Parathyroid adenoma (tissue), 2 donors: ENCODE results near the gene MAPKAPK5.

Experiments used
- H2AFZ ChIP-seq: fragments of 300-600 bp; sonication (generic); one replicate; pipeline ENCODE4 v1.7.0; 2017; ENCODE audit warnings: antibody characterized with exemption, mild to moderate bottlenecking
- H3K27ac ChIP-seq: fragments of 300-600 bp; sonication (generic); one replicate; pipeline ENCODE4 v1.7.0; 2017
- H3K27me3 ChIP-seq: fragments of 300-600 bp; sonication (generic); one replicate; pipeline ENCODE4 v1.7.0; 2017; ENCODE audit warnings: low read length; ENCODE audit not compliant: control insufficient read depth, insufficient read depth
- H3K36me3 ChIP-seq: fragments of 300-600 bp; sonication (generic); one replicate; pipeline ENCODE4 v1.7.0; 2017; ENCODE audit warnings: low read length; ENCODE audit not compliant: control insufficient read depth, insufficient read depth
- H3K4me1 ChIP-seq: fragments of 300-600 bp; sonication (generic); one replicate; pipeline ENCODE4 v1.7.0; 2017; ENCODE audit warnings: control low read depth
- H3K4me2 ChIP-seq: fragments of 300-600 bp; sonication (generic); one replicate; pipeline ENCODE4 v1.7.0; 2017; ENCODE audit warnings: low read length
- H3K4me3 ChIP-seq: fragments of 300-600 bp; sonication (generic); one replicate; pipeline ENCODE4 v1.7.0; 2017; ENCODE audit warnings: low read depth, low read length
- H3K79me2 ChIP-seq: fragments of 300-600 bp; sonication (generic); one replicate; pipeline ENCODE4 v1.7.0; 2017; ENCODE audit warnings: control low read depth
- H3K9ac ChIP-seq: fragments of 300-600 bp; sonication (generic); one replicate; pipeline ENCODE4 v1.7.0; 2017; ENCODE audit warnings: mild to moderate bottlenecking
- H3K9me3 ChIP-seq: fragments of 300-600 bp; sonication (generic); one replicate; pipeline ENCODE4 v1.7.0; 2017; ENCODE audit warnings: low read length; ENCODE audit not compliant: control insufficient read depth
- CTCF ChIP-seq: fragments of 300-600 bp; sonication (generic); IDR thresholded peaks from one replicate; pipeline ENCODE4 v1.7.0; 2017; ENCODE audit warnings: antibody characterized with exemption, mild to moderate bottlenecking
- donor health status: primary hyperparathyroidism.

MAPKAPK5 gene

GRCh38 chr12:111893287-111893686 is 51.3 kb downstream of the MAPKAPK5 start:
- Histone ChIP-seq H3K79me2 (no peaks in the 10 kb centered on the region), H3K36me3 (no peaks in the 10 kb centered on the region), H3K9me3 (no peaks in the 10 kb centered on the region), H3K9ac (no peak overlapping the region), H3K4me2 (no peak overlapping the region), H3K27ac (no peak overlapping the region), H2AFZ (no peak overlapping the region), H3K27me3 (no peaks in the 10 kb centered on the region), H3K4me1 (no peaks in the 10 kb centered on the region), H3K4me3 (no peak overlapping the region)
- no peak for TF ChIP-seq CTCF

- no peak overlapping the region for H2AFZ ChIP-seq
- H3K79me2 ChIP-seq = no peaks in the 10 kb centered on the region
- no peak overlapping the region for H3K4me2 ChIP-seq
- no peaks in the 10 kb centered on the region for H3K36me3 ChIP-seq
- no peaks in the 10 kb centered on the region for H3K27me3 ChIP-seq
- no peaks in the 10 kb centered on the region for H3K9me3 ChIP-seq
- no peak overlapping the region for H3K4me3 ChIP-seq
- H3K4me1 ChIP-seq = no peaks in the 10 kb centered on the region
- H3K27ac ChIP-seq = no peak overlapping the region
- H3K9ac ChIP-seq = no peak overlapping the region
- TF ChIP-seq CTCF = no peak
Measured at GRCh38 chr12:111894556-111894955, 52.5 kb downstream of the MAPKAPK5 start.

- Histone ChIP-seq H3K4me3 (no peak overlapping the region), H2AFZ (no peak overlapping the region), H3K4me2 (no peak overlapping the region), H3K4me1 (no peaks in the 10 kb centered on the region), H3K27ac (no peak overlapping the region), H3K9ac (no peak overlapping the region), H3K36me3 (no peaks in the 10 kb centered on the region), H3K79me2 (no peaks in the 10 kb centered on the region), H3K9me3 (no peaks in the 10 kb centered on the region), H3K27me3 (no peaks in the 10 kb centered on the region)
- TF ChIP-seq CTCF = no peak
Measured at GRCh38 chr12:111901182-111901581, 59.2 kb downstream of the MAPKAPK5 start.

GRCh38 chr12:111904446-111904975 is 62.5 kb downstream of the MAPKAPK5 start:
- no peaks in the 10 kb centered on the region for H3K9me3 ChIP-seq
- TF ChIP-seq CTCF = no peak
- H3K4me1 ChIP-seq = no peaks in the 10 kb centered on the region
- no peaks in the 10 kb centered on the region for H3K27me3 ChIP-seq
- H3K4me3 ChIP-seq = no peak overlapping the region
- H3K27ac ChIP-seq = no peak overlapping the region
- no peaks in the 10 kb centered on the region for H3K79me2 ChIP-seq
- no peaks in the 10 kb centered on the region for H3K36me3 ChIP-seq
- H3K9ac ChIP-seq = no peak overlapping the region
- no peak overlapping the region for H2AFZ ChIP-seq
- no peak overlapping the region for H3K4me2 ChIP-seq

GRCh38 chr12:111905502-111905901 is 63.5 kb downstream of the MAPKAPK5 start:
- Histone ChIP-seq H3K9me3 (no peaks in the 10 kb centered on the region), H2AFZ (no peak overlapping the region), H3K27me3 (no peaks in the 10 kb centered on the region), H3K36me3 (no peaks in the 10 kb centered on the region), H3K4me2 (no peak overlapping the region), H3K27ac (no peak overlapping the region), H3K79me2 (no peaks in the 10 kb centered on the region), H3K9ac (no peak overlapping the region), H3K4me1 (no peaks in the 10 kb centered on the region), H3K4me3 (no peak overlapping the region)
- TF ChIP-seq CTCF = no peak
